Suprapubic skin (tissue), 4 donors: Measurements from ENCODE around the gene NUCB1.

Experiments used
- EP300 ChIP-seq: sonication (generic); formaldehyde crosslinking; IDR thresholded peaks from one replicate; pipeline ENCODE4 v1.6.1; 2017; ENCODE audit warnings: antibody characterized with exemption
- POLR2A ChIP-seq, 2 donors: fragments of 450-650 bp; IDR thresholded peaks; one replicate each; pipeline ENCODE4 v1.6.1; 2017; ENCODE audit warnings: antibody characterized with exemption in 2 of 2, mild to moderate bottlenecking in 2 of 2, moderate library complexity in 2 of 2
- POLR2AphosphoS5 ChIP-seq, 3 donors: sonication (generic); formaldehyde crosslinking; IDR thresholded peaks; one replicate each; pipeline ENCODE4 v1.6.1; 2017; ENCODE audit warnings: antibody characterized with exemption in 3 of 3
- TF ChIP-seq, protein P1 (sequence below), 2 donors: fragments of 200-600 bp in 1 of 2; fragments of 450-650 bp in 1 of 2; sonication (generic) in 1 of 2; IDR thresholded peaks; one replicate each; pipeline ENCODE4 v1.5.1; 2016 to 2019; ENCODE audit warnings: antibody characterized with exemption in 2 of 2, mild to moderate bottlenecking in 1 of 2, moderate library complexity in 1 of 2

DNA sequence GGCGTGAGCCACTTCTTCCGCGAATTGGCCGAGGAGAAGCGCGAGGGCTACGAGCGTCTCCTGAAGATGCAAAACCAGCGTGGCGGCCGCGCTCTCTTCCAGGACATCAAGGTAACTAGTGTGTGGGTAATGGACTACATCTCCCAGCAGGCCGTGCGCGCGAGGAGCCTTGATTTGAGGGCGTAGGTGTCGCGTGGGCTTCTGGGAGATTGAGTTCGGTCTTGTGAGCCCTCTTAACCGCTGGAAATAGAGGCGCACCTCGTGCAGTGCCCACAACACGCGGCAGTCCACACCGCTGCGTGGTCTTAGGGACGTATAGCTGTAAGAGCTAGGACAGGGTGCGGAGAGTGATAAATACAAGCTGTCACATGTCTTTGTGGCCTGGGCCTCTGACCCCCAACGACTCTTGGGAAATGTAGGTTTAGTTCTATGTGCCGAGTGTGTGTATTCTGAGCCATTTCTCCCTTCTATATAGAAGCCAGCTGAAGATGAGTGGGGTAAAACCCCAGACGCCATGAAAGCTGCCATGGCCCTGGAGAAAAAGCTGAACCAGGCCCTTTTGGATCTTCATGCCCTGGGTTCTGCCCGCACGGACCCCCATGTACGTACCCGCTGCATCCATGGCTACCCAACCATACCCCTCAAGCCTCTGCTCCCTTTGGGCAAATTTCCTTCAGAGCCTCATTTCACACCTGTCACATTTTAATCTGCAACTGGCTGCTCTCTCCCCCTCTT is 65.9 kb downstream of the NUCB1 start:
- TF ChIP-seq EP300 (no peak), POLR2AphosphoS5 (IDR thresholded peaks at IDR 0.05) (peak in 1 of 3 donors; percentile 56), POLR2A (IDR thresholded peaks at IDR 0.05) (no peak)
- TF ChIP-seq, protein P1, sequence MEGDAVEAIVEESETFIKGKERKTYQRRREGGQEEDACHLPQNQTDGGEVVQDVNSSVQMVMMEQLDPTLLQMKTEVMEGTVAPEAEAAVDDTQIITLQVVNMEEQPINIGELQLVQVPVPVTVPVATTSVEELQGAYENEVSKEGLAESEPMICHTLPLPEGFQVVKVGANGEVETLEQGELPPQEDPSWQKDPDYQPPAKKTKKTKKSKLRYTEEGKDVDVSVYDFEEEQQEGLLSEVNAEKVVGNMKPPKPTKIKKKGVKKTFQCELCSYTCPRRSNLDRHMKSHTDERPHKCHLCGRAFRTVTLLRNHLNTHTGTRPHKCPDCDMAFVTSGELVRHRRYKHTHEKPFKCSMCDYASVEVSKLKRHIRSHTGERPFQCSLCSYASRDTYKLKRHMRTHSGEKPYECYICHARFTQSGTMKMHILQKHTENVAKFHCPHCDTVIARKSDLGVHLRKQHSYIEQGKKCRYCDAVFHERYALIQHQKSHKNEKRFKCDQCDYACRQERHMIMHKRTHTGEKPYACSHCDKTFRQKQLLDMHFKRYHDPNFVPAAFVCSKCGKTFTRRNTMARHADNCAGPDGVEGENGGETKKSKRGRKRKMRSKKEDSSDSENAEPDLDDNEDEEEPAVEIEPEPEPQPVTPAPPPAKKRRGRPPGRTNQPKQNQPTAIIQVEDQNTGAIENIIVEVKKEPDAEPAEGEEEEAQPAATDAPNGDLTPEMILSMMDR (IDR thresholded peaks at IDR 0.05): no peak
